Occipital lobe (tissue), 3 donors: ENCODE data around the gene SEL1L2. TPM values are rescaled to one million over a fixed set of nuclear protein-coding genes. Genes with fewer than 3 reads are reported as not detected.

Source experiments
- DNase-seq: peaks from one replicate; lab custom pipeline; 2025; lab: John Stamatoyannopoulos, UW
- small RNA-seq: library from RNA; depleted of rRNA; stranded (forward); fragments of <200 nt; gene quantifications from one replicate; pipeline ENCODE3, GENCODE V24; 2014
- total RNA-seq: library from RNA; depleted of rRNA; stranded (reverse); fragments of >200 nt; gene quantifications from one replicate; pipeline ENCODE4 v1.2.3, GENCODE V29; 2014

Gene SEL1L2
- total RNA-seq, 1 donor from 2014 or later = 0.62 TPM

- DNase-seq = no peak
Observed at GRCh38 chr20:13817342-13817741, 173.1 kb downstream of the SEL1L2 start.

- DNase-seq = no peak
Observed at GRCh38 chr20:13816757-13817156, 173.7 kb downstream of the SEL1L2 start.

GRCh38 chr20:13814672-13815071 lies 175.7 kb downstream of the SEL1L2 start:
- no peak for DNase-seq

GRCh38 chr20:13813910-13814309 lies 176.5 kb downstream of the SEL1L2 start:
- DNase-seq = no peak

GRCh38 chr20:13810446-13810845 lies 180.0 kb downstream of the SEL1L2 start:
- DNase-seq = no peak

- no peak for DNase-seq
Observed at GRCh38 chr20:13809855-13810254, 180.6 kb downstream of the SEL1L2 start.

- DNase-seq = no peak
Observed at GRCh38 chr20:13809373-13809772, 181.0 kb downstream of the SEL1L2 start.

GRCh38 chr20:13800728-13801134 lies 189.7 kb downstream of the SEL1L2 start:
- DNase-seq = peak; percentile 75

GRCh38 chr20:13799974-13800373 lies 190.4 kb downstream of the SEL1L2 start:
- DNase-seq = no peak

Small RNAs within 50 kb of the gene (small RNA-seq; reads per million reads assigned to genes)
- not detected for gene RNU6-278P
- not detected for gene RPS3P1

Other genes starting within 250 kb of the SEL1L2 start
- gene ESF1, start 205.7 kb downstream of the SEL1L2 start, total RNA-seq = 17.3 TPM
- 30.4 TPM for gene NDUFAF5, start 205.6 kb downstream of the SEL1L2 start, total RNA-seq
- 60.4 TPM for gene MACROD2, start 4.9 kb upstream of the SEL1L2 start, total RNA-seq